ENCODE results near the gene ATP5MC3.
"Not testable (repeated sequence)": the region's sequence is repeated elsewhere in the genome, so short reads cannot be mapped to it uniquely, and the experiment has no call there.

The ATP5MC3 gene

GRCh38 chr2:175181104-175181876 is at the start of gene ATP5MC3:
ATP5MC3 (minus strand) TSS chr2:175181710; CDS start chr2:175181393, 317 bp downstream.
- DNase-seq, result peak; percentile 94

DNA sequence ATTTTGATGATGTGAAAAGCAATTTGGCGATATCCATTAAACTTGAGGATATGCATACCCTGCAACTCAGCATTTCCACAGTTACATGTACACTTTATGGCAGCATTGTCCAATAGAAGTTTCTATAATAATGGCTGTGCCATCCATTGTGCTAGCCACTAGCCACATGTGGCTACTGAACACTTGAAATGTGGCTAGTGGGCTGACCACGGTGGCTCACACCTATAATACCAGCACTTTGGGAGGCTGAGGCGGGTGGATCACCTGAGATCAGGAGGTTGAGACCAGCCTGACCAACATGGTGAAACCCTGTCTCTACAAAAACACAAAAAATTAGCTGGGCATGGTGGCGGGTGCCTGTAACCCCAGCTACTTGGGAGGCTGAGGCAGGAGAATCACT is 47.1 kb upstream of the ATP5MC3 start:
- DNase-seq, result not testable (repeated sequence)

DNA sequence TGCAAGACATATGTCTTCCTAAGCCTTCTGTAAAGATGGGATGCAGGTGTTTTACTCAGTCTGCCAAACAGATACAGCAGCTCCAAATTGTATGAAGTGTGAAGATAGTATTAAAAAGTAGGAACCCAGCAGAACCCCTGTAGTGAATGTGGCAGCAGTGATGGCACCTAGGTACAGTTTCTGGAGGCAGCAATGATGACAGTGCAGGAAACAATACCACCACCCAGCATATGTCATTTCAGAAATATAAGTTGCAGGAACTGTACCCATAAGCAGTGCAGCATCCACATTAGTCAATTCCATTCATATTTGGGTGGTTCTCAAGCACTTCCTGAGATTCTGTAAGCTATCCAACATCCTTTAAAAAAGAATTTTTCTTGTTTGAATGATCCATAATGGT is 46.7 kb upstream of the ATP5MC3 start:
- DNase-seq, result no peak

- no peak for DNase-seq
Observed at GRCh38 chr2:175227393-175227792, 45.9 kb upstream of the ATP5MC3 start.

DNA sequence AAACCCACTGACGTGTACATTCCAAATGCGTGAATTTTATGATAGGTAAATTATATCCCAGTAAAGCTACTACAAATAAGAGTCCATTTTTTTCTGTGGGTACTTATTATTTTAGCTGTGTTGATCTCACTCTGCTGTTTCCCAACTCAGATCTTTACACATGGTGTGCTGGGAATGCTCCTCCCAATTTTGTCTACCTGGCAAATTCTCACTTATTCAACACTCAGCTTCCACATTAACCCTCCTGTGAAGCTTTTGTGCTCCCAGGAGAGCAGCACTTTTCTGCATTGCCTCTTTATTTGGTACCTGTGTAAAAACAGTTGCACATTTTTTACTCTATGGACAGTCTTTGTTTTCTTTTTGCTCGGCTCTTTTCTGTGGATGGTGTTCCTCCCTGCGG is 38.6 kb upstream of the ATP5MC3 start:
- no peak for DNase-seq

- no peak for DNase-seq
Observed at GRCh38 chr2:175218551-175218950, 37.0 kb upstream of the ATP5MC3 start.

GRCh38 chr2:175207741-175208438 is 26.4 kb upstream of the ATP5MC3 start:
- peak; percentile 43 for DNase-seq

DNA sequence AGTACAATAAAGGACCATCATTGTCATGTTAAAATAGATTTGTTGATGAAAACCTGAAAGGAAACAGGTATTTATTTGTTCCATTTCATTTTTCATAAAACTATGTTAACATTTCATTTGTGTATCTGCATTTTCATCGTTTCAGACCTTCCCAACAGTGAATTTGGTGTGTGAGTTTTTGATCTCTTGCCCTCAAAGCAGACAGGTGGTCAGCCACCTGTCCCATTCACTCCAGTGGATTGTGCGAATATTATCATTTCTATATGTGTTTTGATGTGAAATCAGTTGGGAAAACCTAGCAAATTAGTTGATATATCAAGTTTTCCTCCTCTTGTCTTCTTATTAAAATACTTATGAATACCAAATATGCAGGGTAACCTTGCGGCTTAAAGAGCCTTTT is 25.4 kb upstream of the ATP5MC3 start:
- no peak for DNase-seq

DNA sequence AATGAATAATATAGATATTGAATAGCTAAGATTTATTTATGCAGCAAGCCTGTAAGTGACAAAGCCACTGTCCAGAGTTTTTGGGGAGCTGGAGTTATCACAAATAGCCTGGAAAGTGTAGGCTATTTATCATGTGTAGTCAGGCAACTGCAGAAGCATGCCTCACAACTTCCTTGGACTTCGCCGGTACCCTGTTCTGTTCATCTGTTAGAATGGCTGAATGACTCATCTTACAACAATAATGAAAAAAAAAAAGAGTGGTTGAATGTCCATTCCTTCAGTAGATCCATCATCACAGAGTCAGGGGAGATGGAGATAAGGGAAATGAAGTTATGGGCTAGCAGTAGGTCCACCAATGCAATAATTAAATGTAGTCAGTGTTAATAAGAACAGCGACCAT is 24.0 kb upstream of the ATP5MC3 start:
- DNase-seq, result no peak

GRCh38 chr2:175203621-175204496 is 22.3 kb upstream of the ATP5MC3 start:
- peak; percentile 62 for DNase-seq

DNA sequence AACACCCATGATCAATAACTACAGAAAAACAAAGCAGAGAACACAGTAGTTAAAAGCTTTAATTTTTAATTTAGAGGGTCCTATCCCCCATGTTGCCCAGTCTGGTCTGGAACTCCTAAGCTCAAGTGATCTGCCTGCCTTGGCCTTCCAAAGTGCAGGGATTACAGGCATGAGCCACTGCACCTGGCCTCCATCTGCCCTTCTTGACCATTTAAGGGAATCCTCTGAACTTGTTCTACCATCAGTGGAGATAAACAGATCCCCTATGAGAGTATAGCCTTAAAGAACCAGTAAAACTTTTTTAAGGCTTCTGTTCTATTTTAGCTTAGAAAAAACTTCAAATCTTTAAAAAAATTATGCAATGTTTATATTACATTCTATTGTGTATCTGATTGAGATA is 13.5 kb upstream of the ATP5MC3 start:
- no peak for DNase-seq

DNA sequence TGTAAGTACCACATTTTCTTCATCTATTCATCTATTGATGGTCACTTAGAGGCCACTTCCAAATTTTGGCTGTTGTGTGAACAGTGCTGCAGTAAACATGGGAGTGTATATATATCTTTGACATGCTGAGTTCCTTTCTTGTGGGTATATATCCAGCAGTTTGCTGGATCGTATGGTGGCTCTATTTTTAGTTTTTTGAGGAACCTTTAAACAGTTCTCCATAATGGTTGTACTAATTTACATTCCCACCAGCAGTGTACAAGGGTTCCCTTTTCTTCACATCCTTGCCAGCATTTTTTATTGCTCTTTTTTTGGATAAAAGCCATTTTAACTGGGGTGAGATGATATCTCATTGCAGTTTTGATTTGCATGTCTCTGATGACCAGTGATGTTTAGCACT is 7.3 kb upstream of the ATP5MC3 start:
- no peak for DNase-seq

GRCh38 chr2:175187378-175187777 is 5.9 kb upstream of the ATP5MC3 start:
- no peak for DNase-seq

DNA sequence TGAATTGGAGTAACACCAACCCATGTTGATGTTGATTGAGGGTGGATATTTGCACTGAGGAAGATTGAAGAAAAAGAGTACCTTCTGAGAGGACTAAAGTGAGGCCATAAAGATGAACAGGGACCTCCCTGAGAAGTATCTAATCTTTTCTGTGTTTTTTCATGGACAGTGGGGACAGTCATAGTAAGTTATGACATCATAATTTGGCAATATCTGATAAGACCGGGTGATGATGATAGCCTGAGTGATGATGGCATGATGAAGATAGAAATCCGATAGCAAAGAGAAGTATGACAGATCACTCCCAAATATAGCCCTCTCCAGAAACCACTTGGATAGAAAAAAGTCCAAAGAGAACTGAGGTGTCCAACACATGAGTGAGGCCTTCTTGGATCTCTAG is 2.2 kb upstream of the ATP5MC3 start:
- no peak for DNase-seq

GRCh38 chr2:175181877-175182308 is 383 bp upstream of the ATP5MC3 start:
- DNase-seq, result no peak

- peak; percentile 58 for DNase-seq
Observed at GRCh38 chr2:175180701-175181103, 808 bp downstream of the ATP5MC3 start.

DNA sequence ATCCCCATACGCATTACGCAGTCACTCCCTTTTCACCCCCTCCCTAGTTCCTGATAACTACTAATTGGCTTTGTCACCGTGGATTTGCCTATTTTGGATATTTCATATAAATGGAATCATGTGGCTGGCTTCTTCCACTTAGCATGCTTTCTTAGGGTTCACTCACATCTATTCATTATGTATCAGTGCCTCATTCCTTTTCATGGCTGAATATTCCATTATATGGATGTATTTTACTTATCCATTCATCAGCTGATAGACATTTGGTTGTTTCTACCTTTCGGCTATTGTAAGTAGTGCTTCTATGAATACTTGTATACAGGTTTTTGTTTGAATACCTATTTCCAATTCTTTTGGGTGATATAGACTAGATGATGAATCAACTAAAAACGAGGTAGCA is 4.9 kb downstream of the ATP5MC3 start:
- DNase-seq, result no peak

GRCh38 chr2:175175896-175176295 is 5.6 kb downstream of the ATP5MC3 start:
- no peak for DNase-seq

DNA sequence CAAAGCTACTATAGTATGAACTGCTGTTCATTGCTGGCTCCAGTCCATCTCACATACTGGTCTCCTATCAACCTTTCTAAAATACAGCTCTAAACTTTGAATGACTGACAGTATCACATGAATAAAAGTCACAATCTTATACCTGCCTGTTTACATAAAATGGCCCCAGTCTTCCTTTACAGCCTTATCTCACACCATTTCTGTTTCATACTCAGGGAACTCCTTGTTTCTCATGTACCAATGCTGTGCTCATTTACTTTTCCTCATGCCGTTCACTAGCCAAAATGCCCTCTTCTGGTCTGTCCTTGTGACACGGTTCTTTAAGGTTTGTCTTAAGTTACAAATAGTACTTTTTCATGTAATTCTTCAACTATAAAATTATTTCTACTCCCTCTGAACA is 6.2 kb downstream of the ATP5MC3 start:
- DNase-seq, result no peak

DNA sequence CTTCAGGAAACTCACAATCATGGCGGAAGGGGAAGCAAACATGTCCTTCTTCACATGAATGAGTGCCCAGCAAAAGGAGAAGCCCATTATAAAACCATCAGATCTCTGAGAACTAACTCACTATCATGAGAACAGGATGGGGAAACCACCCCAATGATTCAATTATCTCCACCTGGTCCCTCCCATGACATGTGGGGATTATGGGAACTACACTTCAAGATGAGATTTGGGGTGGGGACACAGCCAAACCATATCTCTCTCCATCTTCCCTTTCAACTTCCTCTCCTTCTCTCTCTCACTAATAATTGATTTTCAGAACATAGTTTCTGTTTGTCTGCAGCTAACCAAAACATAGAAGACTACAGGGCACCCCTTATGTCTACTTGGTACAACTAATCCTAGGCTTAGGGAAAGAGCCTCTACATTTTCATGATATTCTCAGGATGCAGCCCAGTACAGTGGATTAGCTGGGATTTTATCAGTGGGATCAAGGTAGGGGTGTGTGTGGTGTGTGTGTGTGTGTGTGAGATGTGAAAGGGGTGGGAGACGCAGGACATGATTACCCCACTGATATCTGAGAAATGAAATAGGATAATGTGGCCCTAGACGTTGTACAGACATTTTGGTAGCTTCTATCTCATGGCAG is 10.7 kb downstream of the ATP5MC3 start:
- DNase-seq, result no peak

DNA sequence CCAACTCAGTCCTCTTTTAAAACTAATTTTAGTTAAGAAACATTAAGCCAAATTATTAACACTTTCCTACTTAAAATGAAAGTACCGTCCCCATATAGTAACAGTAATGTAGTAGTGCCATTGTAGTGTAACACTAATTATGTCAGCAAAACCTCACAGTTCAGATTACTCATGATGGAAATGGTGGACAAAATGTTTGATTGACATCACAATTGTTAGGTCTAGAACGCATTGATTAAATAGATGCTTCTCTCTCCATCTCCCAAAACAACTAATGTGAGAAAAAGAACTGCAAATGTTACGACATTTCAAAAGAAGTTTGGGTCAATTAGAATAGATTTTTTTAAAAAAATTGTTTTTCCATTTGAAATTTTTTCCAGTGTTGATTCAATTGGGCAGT is 12.3 kb downstream of the ATP5MC3 start:
- no peak for DNase-seq

DNA sequence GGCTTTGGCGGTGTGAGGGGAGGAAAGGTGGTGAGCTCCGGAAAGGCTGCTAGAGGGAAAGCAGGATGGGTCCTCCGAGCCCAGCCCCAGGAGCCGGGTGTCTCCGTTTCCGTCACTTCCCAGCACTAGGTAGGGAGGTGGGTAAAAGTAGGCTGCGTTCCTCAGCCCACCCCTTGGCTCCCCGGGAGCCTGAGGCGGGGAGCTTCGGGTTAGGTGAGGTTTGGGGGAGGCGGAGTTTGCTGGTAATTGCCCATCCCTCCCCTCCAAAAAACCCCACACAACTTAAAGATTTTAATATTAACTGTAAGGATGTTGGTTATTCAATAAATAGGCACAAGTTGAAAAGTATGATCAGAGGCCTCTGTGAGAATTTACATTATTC is 13.0 kb downstream of the ATP5MC3 start:
- no peak for DNase-seq

Measured in right hindlimb (tissue), 1 donor.